Neural cell (in vitro differentiated cells): ENCODE results near the gene CCDC7.

Experiments used
- CTCF ChIP-seq: fragments of 450-650 bp; IDR thresholded peaks from 2 replicates; pipeline ENCODE4 v1.5.1; 2014; ENCODE audit warnings: antibody characterized with exemption, mild to moderate bottlenecking, moderate library complexity; ENCODE audit not compliant: poor library complexity, severe bottlenecking
- EP300 ChIP-seq: fragments of 450-650 bp; conservative IDR thresholded peaks from 2 replicates; pipeline ENCODE4 v1.6.1; 2014; ENCODE audit warnings: antibody characterized with exemption, mild to moderate bottlenecking, moderate library complexity; ENCODE audit not compliant: poor library complexity, severe bottlenecking
- MXI1 ChIP-seq: fragments of 450-650 bp; conservative IDR thresholded peaks from 2 replicates; pipeline ENCODE4 v1.6.1; 2014; ENCODE audit warnings: antibody characterized with exemption, mild to moderate bottlenecking; ENCODE audit not compliant: poor library complexity, severe bottlenecking
- RAD21 ChIP-seq: fragments of 450-650 bp; conservative IDR thresholded peaks from 2 replicates; pipeline ENCODE4 v1.6.1; 2014; ENCODE audit warnings: antibody characterized with exemption, mild to moderate bottlenecking, moderate library complexity
- TF ChIP-seq, protein P1 (sequence below): IDR thresholded peaks from 2 replicates; pipeline ENCODE4 v1.6.1; 2012; ENCODE audit warnings: borderline replicate concordance

DNA sequence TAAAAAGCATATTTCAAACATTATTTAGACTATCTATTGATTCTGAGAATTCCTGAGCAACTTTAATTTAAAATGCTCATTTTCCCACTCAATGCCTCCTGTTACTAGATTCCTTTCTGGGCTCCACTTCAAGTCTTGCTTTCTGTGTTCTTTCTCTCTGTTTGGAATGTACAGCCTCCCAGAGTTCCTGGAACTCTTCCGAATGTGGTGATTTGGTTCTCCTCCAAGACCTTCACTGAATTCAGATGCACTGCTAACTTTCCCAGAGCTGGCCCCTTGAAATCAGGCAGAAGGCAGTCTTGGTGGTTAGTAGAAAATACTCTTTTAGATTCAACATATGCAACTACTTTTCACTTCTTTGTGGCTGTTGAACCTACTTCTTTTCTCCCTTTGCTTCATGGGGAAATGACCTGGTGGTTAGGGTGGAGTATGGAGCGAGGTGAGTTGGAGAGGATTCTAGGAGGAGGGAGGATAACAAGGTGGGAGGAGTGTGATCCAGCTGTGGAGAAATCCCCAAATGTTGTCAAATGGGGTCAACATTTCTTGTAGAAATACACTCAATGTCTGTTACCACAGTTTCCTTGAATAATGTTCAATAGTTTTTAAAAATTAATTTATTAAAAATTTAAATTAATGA lies 27.9 kb upstream of the CCDC7 start:
- no peak for TF ChIP-seq RAD21
- no peak for TF ChIP-seq CTCF
- TF ChIP-seq, protein P1, sequence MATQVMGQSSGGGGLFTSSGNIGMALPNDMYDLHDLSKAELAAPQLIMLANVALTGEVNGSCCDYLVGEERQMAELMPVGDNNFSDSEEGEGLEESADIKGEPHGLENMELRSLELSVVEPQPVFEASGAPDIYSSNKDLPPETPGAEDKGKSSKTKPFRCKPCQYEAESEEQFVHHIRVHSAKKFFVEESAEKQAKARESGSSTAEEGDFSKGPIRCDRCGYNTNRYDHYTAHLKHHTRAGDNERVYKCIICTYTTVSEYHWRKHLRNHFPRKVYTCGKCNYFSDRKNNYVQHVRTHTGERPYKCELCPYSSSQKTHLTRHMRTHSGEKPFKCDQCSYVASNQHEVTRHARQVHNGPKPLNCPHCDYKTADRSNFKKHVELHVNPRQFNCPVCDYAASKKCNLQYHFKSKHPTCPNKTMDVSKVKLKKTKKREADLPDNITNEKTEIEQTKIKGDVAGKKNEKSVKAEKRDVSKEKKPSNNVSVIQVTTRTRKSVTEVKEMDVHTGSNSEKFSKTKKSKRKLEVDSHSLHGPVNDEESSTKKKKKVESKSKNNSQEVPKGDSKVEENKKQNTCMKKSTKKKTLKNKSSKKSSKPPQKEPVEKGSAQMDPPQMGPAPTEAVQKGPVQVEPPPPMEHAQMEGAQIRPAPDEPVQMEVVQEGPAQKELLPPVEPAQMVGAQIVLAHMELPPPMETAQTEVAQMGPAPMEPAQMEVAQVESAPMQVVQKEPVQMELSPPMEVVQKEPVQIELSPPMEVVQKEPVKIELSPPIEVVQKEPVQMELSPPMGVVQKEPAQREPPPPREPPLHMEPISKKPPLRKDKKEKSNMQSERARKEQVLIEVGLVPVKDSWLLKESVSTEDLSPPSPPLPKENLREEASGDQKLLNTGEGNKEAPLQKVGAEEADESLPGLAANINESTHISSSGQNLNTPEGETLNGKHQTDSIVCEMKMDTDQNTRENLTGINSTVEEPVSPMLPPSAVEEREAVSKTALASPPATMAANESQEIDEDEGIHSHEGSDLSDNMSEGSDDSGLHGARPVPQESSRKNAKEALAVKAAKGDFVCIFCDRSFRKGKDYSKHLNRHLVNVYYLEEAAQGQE = no peak
- TF ChIP-seq MXI1 = no peak
- TF ChIP-seq EP300 = no peak
